PC-9 (cell line): ENCODE data around the gene CYP27B1.

Source experiments
- CTCF ChIP-seq: fragments of 200-600 bp; sonication (generic); conservative IDR thresholded peaks from 2 replicates; pipeline ENCODE4 v1.6.1; 2017; ENCODE audit warnings: mixed run types, antibody characterized with exemption, mild to moderate bottlenecking, moderate library complexity
- EZH2 ChIP-seq: fragments of 200-600 bp; sonication (generic); IDR thresholded peaks from 2 replicates; pipeline ENCODE4 v1.8.0; 2017; ENCODE audit warnings: antibody characterized with exemption, low read depth

- TF ChIP-seq CTCF (no peak), EZH2 (no peak)
These were observed 6.4 kb downstream of the CYP27B1 start for GRCh38 chr12:57760347-57760982.
